Measurements from ENCODE around the gene BRSK2.

- no peak for TF ChIP-seq POLR2A (IDR thresholded peaks at IDR 0.05)
- no peak for TF ChIP-seq CTCF (IDR thresholded peaks at IDR 0.05)
Observed at GRCh38 chr11:1438967-1439330, 49.2 kb downstream of the BRSK2 start.

Data from Peyer's patch (tissue), 4 donors.